ENCODE data around the gene C20orf202.

C20orf202 gene

DNA sequence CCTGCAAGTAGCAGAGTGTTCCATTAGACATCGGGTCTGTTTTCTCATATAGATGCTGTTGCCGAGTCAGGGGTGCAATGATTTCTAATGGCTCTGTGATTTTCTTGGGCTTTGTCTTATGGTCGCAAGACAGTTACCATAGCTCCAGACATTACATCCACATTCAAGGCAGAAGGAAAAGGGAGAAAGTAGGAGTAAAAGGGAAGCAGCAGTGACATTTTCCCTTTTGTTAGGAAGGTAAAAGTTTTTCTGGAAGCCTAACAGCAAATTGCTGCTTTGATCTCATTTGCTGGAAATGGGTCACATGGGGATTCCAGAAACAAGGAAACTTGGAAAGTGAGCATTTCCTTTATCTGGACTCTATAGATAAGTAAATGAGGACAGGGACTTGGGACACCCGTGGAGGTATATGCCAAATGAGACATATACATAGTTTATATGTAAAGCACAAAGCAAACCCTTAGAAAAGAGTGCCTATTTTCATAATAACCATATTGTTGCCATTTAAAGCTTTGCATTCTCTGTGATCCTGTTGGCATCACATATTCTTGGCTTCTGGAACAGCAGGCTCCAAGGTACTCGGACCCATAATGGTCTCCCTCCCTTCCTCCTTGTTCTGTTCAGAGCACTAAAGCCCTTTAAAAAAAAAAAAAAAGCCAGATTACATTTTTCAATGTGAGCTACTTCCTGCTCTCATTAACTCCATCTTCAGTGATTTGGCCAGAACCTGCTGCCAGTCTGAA is at the start of gene C20orf202:
C20orf202 (plus strand) TSS at position 693 of the 743 bp plus-strand sequence. CDS start 132 bp downstream, outside the sequence.
- Histone ChIP-seq H3K27me3 (ENCODE audit: control insufficient read depth, insufficient read depth, low read length) (no peaks in the 10 kb centered on the region), H3K9ac (ENCODE audit: low read length) (no peak within 1 kb of the TSS), H3K27ac (ENCODE audit: low read depth, low read length) (no peak within 1 kb of the TSS), H3K36me3 (ENCODE audit: control insufficient read depth, insufficient read depth, low read length) (no peaks in the 10 kb centered on the region), H3K4me3 (ENCODE audit: low read depth, low read length) (no peak within 1 kb of the TSS), H3K4me1 (ENCODE audit: control insufficient read depth, insufficient read depth, low read length) (no peaks in the 10 kb centered on the region), H3K9me3 (ENCODE audit: control insufficient read depth, insufficient read depth, low read depth, low read length) (no peaks in the 10 kb centered on the region)

GRCh38 chr20:1154226-1154625 is 49.0 kb upstream of the C20orf202 start:
- Histone ChIP-seq H3K27me3 (ENCODE audit: control insufficient read depth, insufficient read depth, low read length) (no peaks in the 10 kb centered on the region), H3K9ac (ENCODE audit: low read length) (no peak overlapping the region), H3K9me3 (ENCODE audit: control insufficient read depth, insufficient read depth, low read depth, low read length) (no peaks in the 10 kb centered on the region), H3K4me3 (ENCODE audit: low read depth, low read length) (no peak overlapping the region), H3K27ac (ENCODE audit: low read depth, low read length) (no peak overlapping the region), H3K36me3 (ENCODE audit: control insufficient read depth, insufficient read depth, low read length) (peaks cover 50% of the 10 kb centered on the region), H3K4me1 (ENCODE audit: control insufficient read depth, insufficient read depth, low read length) (no peaks in the 10 kb centered on the region)

DNA sequence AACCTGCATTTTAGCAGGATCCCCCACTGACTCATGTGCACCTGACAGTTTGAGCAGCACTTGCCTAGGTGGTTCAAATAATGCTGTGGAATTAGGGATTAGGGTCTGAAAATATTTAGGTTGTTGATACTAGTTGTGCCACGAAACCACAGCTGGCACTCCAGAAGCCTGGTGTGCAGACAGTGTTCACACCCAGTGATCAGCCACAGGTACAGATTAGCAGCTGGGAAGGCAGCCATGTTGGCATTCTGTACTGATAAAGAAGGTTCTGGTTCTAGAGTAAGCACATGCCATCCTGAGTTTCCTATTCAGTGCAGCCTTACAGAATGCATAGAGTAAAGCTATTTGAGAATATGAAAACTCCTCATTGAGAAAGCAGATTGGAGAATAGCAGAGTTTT is 48.6 kb upstream of the C20orf202 start:
- Histone ChIP-seq H3K9ac (ENCODE audit: low read length) (no peak overlapping the region), H3K27ac (ENCODE audit: low read depth, low read length) (no peak overlapping the region), H3K36me3 (ENCODE audit: control insufficient read depth, insufficient read depth, low read length) (peaks cover 50% of the 10 kb centered on the region), H3K27me3 (ENCODE audit: control insufficient read depth, insufficient read depth, low read length) (no peaks in the 10 kb centered on the region), H3K4me3 (ENCODE audit: low read depth, low read length) (no peak overlapping the region), H3K4me1 (ENCODE audit: control insufficient read depth, insufficient read depth, low read length) (no peaks in the 10 kb centered on the region), H3K9me3 (ENCODE audit: control insufficient read depth, insufficient read depth, low read depth, low read length) (no peaks in the 10 kb centered on the region)

DNA sequence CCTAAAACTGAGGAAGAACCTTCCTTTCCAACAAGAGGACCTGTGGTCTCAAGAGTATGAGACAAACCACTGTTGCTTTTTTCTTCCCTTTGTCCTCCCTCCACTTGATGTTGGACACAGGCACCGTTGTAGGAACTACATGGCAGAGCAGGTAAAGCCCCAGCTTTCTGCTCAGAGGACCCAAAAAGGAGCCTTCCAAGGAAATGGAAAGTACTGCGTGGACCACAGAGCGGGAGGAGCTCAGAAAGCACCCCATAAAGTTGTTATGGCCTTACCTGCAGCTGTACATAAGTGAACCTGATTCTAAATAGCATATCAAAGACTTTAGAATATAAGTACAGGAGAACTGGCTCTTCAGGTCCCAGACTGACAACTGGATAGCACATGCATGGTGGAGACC is 47.9 kb upstream of the C20orf202 start:
- Histone ChIP-seq H3K9ac (ENCODE audit: low read length) (no peak overlapping the region), H3K4me1 (ENCODE audit: control insufficient read depth, insufficient read depth, low read length) (no peaks in the 10 kb centered on the region), H3K36me3 (ENCODE audit: control insufficient read depth, insufficient read depth, low read length) (peaks cover 53% of the 10 kb centered on the region), H3K4me3 (ENCODE audit: low read depth, low read length) (no peak overlapping the region), H3K27me3 (ENCODE audit: control insufficient read depth, insufficient read depth, low read length) (no peaks in the 10 kb centered on the region), H3K9me3 (ENCODE audit: control insufficient read depth, insufficient read depth, low read depth, low read length) (no peaks in the 10 kb centered on the region), H3K27ac (ENCODE audit: low read depth, low read length) (no peak overlapping the region)

DNA sequence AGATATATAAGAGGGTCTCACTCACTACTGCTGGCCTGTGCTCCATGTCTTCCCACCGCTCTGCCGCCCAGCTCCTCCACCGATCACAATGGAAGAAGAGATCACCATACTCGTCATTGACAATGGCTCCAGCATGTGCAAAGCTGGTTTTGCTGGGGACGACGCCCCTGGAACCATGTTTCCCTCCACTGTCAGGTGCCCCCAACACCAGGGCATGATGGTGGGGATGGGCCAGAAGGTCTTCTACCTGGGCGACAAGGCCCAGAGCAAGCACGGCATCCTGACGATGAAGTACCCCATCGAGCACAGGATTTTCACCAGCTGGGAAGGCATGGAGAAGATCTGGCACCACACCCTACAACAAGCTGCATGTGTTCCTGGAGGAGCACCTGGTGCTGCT is 42.8 kb upstream of the C20orf202 start:
- no peak overlapping the region for H3K9ac ChIP-seq (ENCODE audit: low read length)
- H3K27me3 ChIP-seq (ENCODE audit: control insufficient read depth, insufficient read depth, low read length) = no peaks in the 10 kb centered on the region
- peaks cover 67% of the 10 kb centered on the region for H3K36me3 ChIP-seq (ENCODE audit: control insufficient read depth, insufficient read depth, low read length)
- H3K4me1 ChIP-seq (ENCODE audit: control insufficient read depth, insufficient read depth, low read length) = no peaks in the 10 kb centered on the region
- no peak overlapping the region for H3K27ac ChIP-seq (ENCODE audit: low read depth, low read length)
- no peak overlapping the region for H3K4me3 ChIP-seq (ENCODE audit: low read depth, low read length)
- H3K9me3 ChIP-seq (ENCODE audit: control insufficient read depth, insufficient read depth, low read depth, low read length) = no peaks in the 10 kb centered on the region

DNA sequence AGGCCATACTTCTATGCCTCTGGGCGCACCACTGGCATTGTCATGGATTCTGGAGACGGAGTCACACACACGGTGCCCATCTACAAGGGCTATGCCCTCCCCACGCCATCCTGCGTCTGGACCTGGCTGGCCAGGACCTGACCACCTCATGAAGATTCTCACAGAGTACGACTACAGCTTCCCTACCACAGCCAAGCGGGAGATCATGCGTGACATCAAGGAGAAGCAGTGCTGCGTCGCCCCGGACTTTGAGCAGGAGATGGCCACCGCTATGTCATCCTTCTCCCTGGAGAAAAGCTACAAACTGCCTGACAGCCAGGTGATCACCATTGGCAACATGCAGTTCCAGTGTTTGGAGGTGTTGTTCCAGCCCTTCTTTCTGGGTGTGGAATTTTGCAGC is 42.3 kb upstream of the C20orf202 start:
- H3K27me3 ChIP-seq (ENCODE audit: control insufficient read depth, insufficient read depth, low read length) = no peaks in the 10 kb centered on the region
- H3K9ac ChIP-seq (ENCODE audit: low read length) = no peak overlapping the region
- no peaks in the 10 kb centered on the region for H3K9me3 ChIP-seq (ENCODE audit: control insufficient read depth, insufficient read depth, low read depth, low read length)
- H3K27ac ChIP-seq (ENCODE audit: low read depth, low read length) = no peak overlapping the region
- H3K4me1 ChIP-seq (ENCODE audit: control insufficient read depth, insufficient read depth, low read length) = no peaks in the 10 kb centered on the region
- peaks cover 67% of the 10 kb centered on the region for H3K36me3 ChIP-seq (ENCODE audit: control insufficient read depth, insufficient read depth, low read length)
- no peak overlapping the region for H3K4me3 ChIP-seq (ENCODE audit: low read depth, low read length)

DNA sequence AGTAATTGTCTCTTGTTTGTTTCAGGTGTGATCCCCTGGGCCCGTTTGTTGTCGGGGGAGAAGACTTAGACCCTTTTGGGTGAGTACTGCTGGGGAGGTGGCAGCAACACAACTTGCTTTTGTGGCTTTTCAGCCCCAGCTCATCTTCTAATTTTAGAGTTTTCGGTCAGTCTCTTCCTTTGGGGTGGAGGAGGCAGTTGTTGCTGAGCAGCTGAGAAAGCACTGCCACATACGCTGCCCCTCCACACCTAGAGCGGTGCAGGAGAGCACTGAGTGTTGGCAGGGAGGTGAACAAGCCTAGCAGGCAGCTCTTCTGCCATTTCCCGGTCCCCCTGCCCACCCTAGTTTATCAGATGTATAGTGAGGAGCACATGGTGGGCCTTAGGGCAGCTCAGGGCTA is 40.1 kb upstream of the C20orf202 start:
- Histone ChIP-seq H3K9ac (ENCODE audit: low read length) (no peak overlapping the region), H3K4me1 (ENCODE audit: control insufficient read depth, insufficient read depth, low read length) (no peaks in the 10 kb centered on the region), H3K27ac (ENCODE audit: low read depth, low read length) (no peak overlapping the region), H3K4me3 (ENCODE audit: low read depth, low read length) (no peak overlapping the region), H3K9me3 (ENCODE audit: control insufficient read depth, insufficient read depth, low read depth, low read length) (no peaks in the 10 kb centered on the region), H3K27me3 (ENCODE audit: control insufficient read depth, insufficient read depth, low read length) (no peaks in the 10 kb centered on the region), H3K36me3 (ENCODE audit: control insufficient read depth, insufficient read depth, low read length) (peaks cover 79% of the 10 kb centered on the region)

DNA sequence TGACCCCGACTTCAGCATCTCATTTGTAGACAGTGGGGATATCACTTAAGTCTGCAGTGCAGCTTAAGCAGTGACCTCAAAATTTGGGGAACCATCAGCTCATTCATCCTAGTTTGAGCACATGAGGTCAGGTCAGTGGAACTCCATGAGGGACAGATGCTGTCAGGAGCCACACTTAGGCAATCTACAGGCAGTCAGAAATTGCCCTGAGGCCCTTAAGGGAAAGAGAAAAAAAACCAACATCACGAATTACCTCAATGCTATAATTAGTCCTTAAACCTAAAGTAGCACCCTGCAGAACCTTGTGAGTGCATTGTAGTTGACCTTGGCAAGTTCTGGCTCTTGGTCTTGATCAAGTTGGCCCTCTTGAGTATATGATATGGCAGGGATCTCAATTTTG is 39.6 kb upstream of the C20orf202 start:
- H3K9ac ChIP-seq (ENCODE audit: low read length) = no peak overlapping the region
- no peaks in the 10 kb centered on the region for H3K27me3 ChIP-seq (ENCODE audit: control insufficient read depth, insufficient read depth, low read length)
- H3K36me3 ChIP-seq (ENCODE audit: control insufficient read depth, insufficient read depth, low read length) = peaks cover 85% of the 10 kb centered on the region

DNA sequence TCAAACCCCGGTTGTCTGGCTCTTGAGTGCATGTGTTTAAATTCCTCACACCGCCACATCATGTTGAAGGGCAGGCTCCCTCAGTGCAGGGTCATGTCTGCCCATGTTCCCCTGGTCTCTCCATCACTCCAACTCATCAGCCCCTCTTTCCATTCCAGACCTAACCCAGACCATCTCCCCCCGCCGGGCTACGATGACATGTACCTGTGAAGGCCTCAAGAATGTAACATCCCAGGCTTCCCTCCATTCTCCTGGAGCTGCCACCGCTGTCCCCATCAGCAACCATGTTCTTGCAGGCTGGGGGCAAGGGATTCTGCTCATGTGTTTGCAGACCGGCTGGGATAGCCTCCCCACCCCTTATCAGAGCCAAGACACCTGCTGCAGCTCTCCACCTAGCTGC is 38.4 kb upstream of the C20orf202 start:
- Histone ChIP-seq H3K9ac (ENCODE audit: low read length) (no peak overlapping the region), H3K4me1 (ENCODE audit: control insufficient read depth, insufficient read depth, low read length) (no peaks in the 10 kb centered on the region), H3K4me3 (ENCODE audit: low read depth, low read length) (no peak overlapping the region), H3K27me3 (ENCODE audit: control insufficient read depth, insufficient read depth, low read length) (no peaks in the 10 kb centered on the region), H3K36me3 (ENCODE audit: control insufficient read depth, insufficient read depth, low read length) (peaks cover 96% of the 10 kb centered on the region), H3K27ac (ENCODE audit: low read depth, low read length) (no peak overlapping the region), H3K9me3 (ENCODE audit: control insufficient read depth, insufficient read depth, low read depth, low read length) (no peaks in the 10 kb centered on the region)

More for the DNA sequence above, 39.6 kb upstream of the C20orf202 start:
- no peaks in the 10 kb centered on the region for H3K9me3 ChIP-seq (ENCODE audit: control insufficient read depth, insufficient read depth, low read depth, low read length)
- H3K4me3 ChIP-seq (ENCODE audit: low read depth, low read length) = no peak overlapping the region
- no peak overlapping the region for H3K27ac ChIP-seq (ENCODE audit: low read depth, low read length)
- H3K4me1 ChIP-seq (ENCODE audit: control insufficient read depth, insufficient read depth, low read length) = no peaks in the 10 kb centered on the region

GRCh38 chr20:1165521-1165920 is 37.7 kb upstream of the C20orf202 start:
- Histone ChIP-seq H3K4me3 (ENCODE audit: low read depth, low read length) (no peak overlapping the region), H3K4me1 (ENCODE audit: control insufficient read depth, insufficient read depth, low read length) (no peaks in the 10 kb centered on the region), H3K27ac (ENCODE audit: low read depth, low read length) (no peak overlapping the region), H3K36me3 (ENCODE audit: control insufficient read depth, insufficient read depth, low read length) (peaks cover 96% of the 10 kb centered on the region), H3K27me3 (ENCODE audit: control insufficient read depth, insufficient read depth, low read length) (no peaks in the 10 kb centered on the region), H3K9me3 (ENCODE audit: control insufficient read depth, insufficient read depth, low read depth, low read length) (no peaks in the 10 kb centered on the region), H3K9ac (ENCODE audit: low read length) (no peak overlapping the region)

GRCh38 chr20:1165941-1166340 is 37.3 kb upstream of the C20orf202 start:
- H3K36me3 ChIP-seq (ENCODE audit: control insufficient read depth, insufficient read depth, low read length) = peaks cover 96% of the 10 kb centered on the region
- no peaks in the 10 kb centered on the region for H3K9me3 ChIP-seq (ENCODE audit: control insufficient read depth, insufficient read depth, low read depth, low read length)
- no peak overlapping the region for H3K27ac ChIP-seq (ENCODE audit: low read depth, low read length)
- no peaks in the 10 kb centered on the region for H3K4me1 ChIP-seq (ENCODE audit: control insufficient read depth, insufficient read depth, low read length)
- H3K4me3 ChIP-seq (ENCODE audit: low read depth, low read length) = no peak overlapping the region
- no peaks in the 10 kb centered on the region for H3K27me3 ChIP-seq (ENCODE audit: control insufficient read depth, insufficient read depth, low read length)
- H3K9ac ChIP-seq (ENCODE audit: low read length) = no peak overlapping the region
